Measurements from ENCODE around the gene MEGF11. TPM values are rescaled to one million over a fixed set of nuclear protein-coding genes. Genes with fewer than 3 reads are reported as not detected.
"Not testable (repeated sequence)": the region's sequence is repeated elsewhere in the genome, so short reads cannot be mapped to it uniquely, and the experiment has no call there.

MEGF11 gene
- total RNA-seq, 5 donors from 2014 or later (not counting 1 experiment from before 2014, with no cell fraction given), result 0.20 TPM; not detected in 4

DNA sequence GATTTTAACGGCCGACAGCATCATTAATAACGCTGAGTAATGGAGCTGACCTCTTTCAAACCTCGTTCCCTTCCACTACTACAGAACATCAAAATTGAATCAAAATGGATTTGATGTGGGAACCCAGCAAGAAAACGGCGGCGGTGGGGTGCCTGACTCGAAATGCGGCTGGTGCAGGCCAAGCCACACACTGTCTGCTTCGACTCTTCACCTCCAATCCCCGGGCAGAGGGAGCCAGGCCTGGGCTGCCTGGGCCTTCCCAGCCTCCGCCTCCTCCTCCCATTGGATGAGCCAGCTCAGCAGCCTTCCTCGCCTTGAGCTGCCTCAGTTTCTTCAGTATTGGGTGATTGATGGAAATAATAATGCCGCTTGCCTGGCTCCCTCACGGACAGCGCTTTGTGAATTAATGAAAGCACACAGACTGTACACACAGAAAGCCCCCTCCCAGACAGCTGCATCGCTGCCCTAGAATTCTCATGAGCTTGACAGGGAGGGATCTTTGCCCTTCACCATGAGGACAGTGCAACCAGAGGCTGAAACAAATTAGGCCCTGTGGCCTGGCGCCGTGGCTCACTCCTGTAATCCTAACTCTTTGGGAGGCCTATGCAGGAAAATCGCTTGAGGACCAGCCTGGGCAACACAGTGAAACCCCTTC, 11.4 kb upstream of the MEGF11 start:
- no peaks in the 10 kb centered on the region for H3K4me1 Mint-ChIP-seq
- no peak overlapping the region for H3K4me3 Mint-ChIP-seq
- ChIA-PET POLR2A (no interaction called here), CTCF (interaction anchor here in 1 of 2 donors (0.6 kb wide), 1 partner anchor 23 kb away, joined by 3 read pairs; no protein-coding TSS in a partner anchor)
- H3K4me3 ChIP-seq (ENCODE audit: control insufficient read depth in 1 of 2, extremely low read depth in 1 of 2, low read length in 1 of 2), result no peak overlapping the region
- H3K27ac ChIP-seq (ENCODE audit: low read length), result no peak overlapping the region
- no peaks in the 10 kb centered on the region for H3K36me3 ChIP-seq (ENCODE audit: control insufficient read depth in 2 of 2, extremely low read depth in 1 of 2, insufficient read depth in 1 of 2, low read length in 1 of 2)
- peaks cover 2% of the 10 kb centered on the region for H3K9me3 ChIP-seq
- H3K9me3 Mint-ChIP-seq, result peaks cover 4 to 11% (median 10%) of the 10 kb centered on the region in 3 donors
- H3K4me1 ChIP-seq (ENCODE audit: control insufficient read depth in 1 of 2, extremely low read depth in 1 of 2, insufficient read depth in 2 of 2, low read length in 2 of 2), result no peaks in the 10 kb centered on the region
- WGBS (ENCODE audit: insufficient coverage), result 95% methylated on average over 11 of the region's 20 CpGs
- ATAC-seq (replicated peaks in 1 of 4) (no peak), DNase-seq (no peak)
- H3K27me3 Mint-ChIP-seq, result peaks cover 13 to 27% of the 10 kb centered on the region in 2 donors
- H3K36me3 Mint-ChIP-seq, result peaks cover 2% of the 10 kb centered on the region
- no peak overlapping the region for H3K27ac Mint-ChIP-seq
- H3K27me3 ChIP-seq (replicated peaks in 1 of 2; ENCODE audit: control insufficient read depth in 2 of 2, extremely low read depth in 1 of 2, insufficient read depth in 2 of 2, low read length in 1 of 2), result peaks cover 2 to 19% of the 10 kb centered on the region in 2 experiments

DNA sequence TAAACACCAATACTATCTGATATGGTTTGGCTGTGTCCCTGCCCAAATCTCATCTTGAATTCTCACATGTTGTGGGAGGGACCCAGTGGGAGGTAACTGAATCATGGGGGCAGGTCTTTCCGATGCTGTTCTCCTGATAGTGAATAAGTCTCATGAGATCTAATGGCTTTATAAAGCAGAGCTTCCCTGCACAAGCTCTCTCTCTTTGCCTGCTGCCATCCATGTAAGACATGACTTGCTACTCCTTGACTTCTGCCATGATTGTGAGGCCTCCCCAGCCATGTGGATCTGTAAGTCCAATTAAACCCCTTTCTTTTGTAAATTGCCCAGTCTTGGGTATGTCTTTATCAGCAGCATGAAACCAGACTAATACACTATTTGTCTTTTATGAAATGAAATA, 9.3 kb upstream of the MEGF11 start:
- H3K36me3 ChIP-seq (ENCODE audit: control insufficient read depth in 2 of 2, extremely low read depth in 1 of 2, insufficient read depth in 1 of 2, low read length in 1 of 2); ATAC-seq (replicated peaks in 1 of 4); H3K4me3 Mint-ChIP-seq; H3K4me3 ChIP-seq (ENCODE audit: control insufficient read depth in 1 of 2, extremely low read depth in 1 of 2, low read length in 1 of 2); H3K36me3 Mint-ChIP-seq; POLR2A ChIA-PET; H3K9me3 ChIP-seq; H3K27ac ChIP-seq (ENCODE audit: low read length); DNase-seq; CTCF ChIA-PET; H3K4me1 ChIP-seq (ENCODE audit: control insufficient read depth in 1 of 2, extremely low read depth in 1 of 2, insufficient read depth in 2 of 2, low read length in 2 of 2); H3K4me1 Mint-ChIP-seq; H3K27ac Mint-ChIP-seq: not testable (repeated sequence)
- Mint-ChIP-seq H3K9me3 (peaks cover 4 to 11% (median 10%) of the 10 kb centered on the region in 3 donors), H3K27me3 (peaks cover 17 to 26% of the 10 kb centered on the region in 2 donors)
- WGBS (ENCODE audit: insufficient coverage), result no CpG with 5 or more reads among the region's 1 CpG
- peaks cover 6 to 16% of the 10 kb centered on the region in 2 experiments for H3K27me3 ChIP-seq (replicated peaks in 1 of 2; ENCODE audit: control insufficient read depth in 2 of 2, extremely low read depth in 1 of 2, insufficient read depth in 2 of 2, low read length in 1 of 2)

DNA sequence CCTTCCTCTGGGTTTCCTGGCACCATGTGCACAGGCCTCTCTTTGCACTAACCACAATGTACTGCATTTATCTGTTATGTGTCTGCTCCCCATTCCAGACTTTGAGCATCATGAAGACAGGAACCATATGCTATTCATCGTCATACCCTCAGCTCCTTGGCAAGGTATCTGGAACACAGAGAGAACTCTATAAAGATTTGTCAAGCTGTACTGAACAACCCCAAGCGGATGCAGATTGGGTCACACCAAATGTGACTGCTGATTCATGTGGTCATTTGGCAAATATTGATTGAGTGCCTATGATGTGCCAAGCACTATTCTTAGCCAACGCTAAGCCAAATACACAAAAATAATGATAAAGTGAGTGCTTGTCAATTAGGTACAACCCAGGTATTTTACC, 7.5 kb upstream of the MEGF11 start:
- Mint-ChIP-seq H3K9me3 (peaks cover 4 to 11% (median 10%) of the 10 kb centered on the region in 3 donors), H3K27ac (no peak overlapping the region), H3K27me3 (peaks cover 25 to 31% of the 10 kb centered on the region in 2 donors), H3K4me3 (no peak overlapping the region), H3K4me1 (no peaks in the 10 kb centered on the region), H3K36me3 (peaks cover 2% of the 10 kb centered on the region)
- H3K27ac ChIP-seq (ENCODE audit: low read length), result no peak overlapping the region
- DNase-seq, result no peak
- 100% methylated on average over 1 of the region's 3 CpGs for WGBS (ENCODE audit: insufficient coverage)
- CTCF ChIA-PET, result interaction anchor here in 1 of 2 donors (0.5 kb wide), 1 partner anchor 377 kb away, joined by 3 read pairs; no protein-coding TSS in a partner anchor
- no peaks in the 10 kb centered on the region for H3K4me1 ChIP-seq (ENCODE audit: control insufficient read depth in 1 of 2, extremely low read depth in 1 of 2, insufficient read depth in 2 of 2, low read length in 2 of 2)
- H3K27me3 ChIP-seq (replicated peaks in 1 of 2; ENCODE audit: control insufficient read depth in 2 of 2, extremely low read depth in 1 of 2, insufficient read depth in 2 of 2, low read length in 1 of 2), result peaks cover 15 to 18% of the 10 kb centered on the region in 2 experiments
- H3K36me3 ChIP-seq (ENCODE audit: control insufficient read depth in 2 of 2, extremely low read depth in 1 of 2, insufficient read depth in 1 of 2, low read length in 1 of 2), result no peaks in the 10 kb centered on the region
- H3K4me3 ChIP-seq (ENCODE audit: control insufficient read depth in 1 of 2, extremely low read depth in 1 of 2, low read length in 1 of 2), result no peak overlapping the region
- peaks cover 2% of the 10 kb centered on the region for H3K9me3 ChIP-seq
- no peak for ATAC-seq (replicated peaks in 1 of 4)
- POLR2A ChIA-PET, result no interaction called here

DNA sequence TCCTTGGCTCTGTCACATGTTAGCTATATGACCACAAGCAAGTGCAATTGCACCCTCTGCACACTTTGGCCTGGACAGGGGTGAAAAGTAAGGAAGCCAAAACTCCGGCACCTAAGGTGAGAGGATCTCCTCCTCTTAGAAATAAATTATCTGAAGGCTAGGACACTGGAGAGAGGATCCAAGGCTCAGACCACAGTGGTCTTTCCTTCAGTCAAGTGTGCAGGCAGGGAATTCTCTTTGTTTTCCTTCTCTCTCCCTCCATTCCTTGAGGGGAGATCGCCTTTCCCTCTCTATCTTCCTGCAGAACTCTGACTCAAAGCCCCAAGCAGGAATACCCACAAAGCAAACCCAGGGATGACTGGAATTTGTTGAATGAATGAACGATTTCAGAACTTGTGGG, 3.1 kb upstream of the MEGF11 start:
- Histone ChIP-seq H3K4me1 (ENCODE audit: control insufficient read depth in 1 of 2, extremely low read depth in 1 of 2, insufficient read depth in 2 of 2, low read length in 2 of 2) (peaks cover 6 to 29% of the 10 kb centered on the region in 2 experiments), H3K27ac (ENCODE audit: low read length) (no peak overlapping the region), H3K27me3 (replicated peaks in 1 of 2; ENCODE audit: control insufficient read depth in 2 of 2, extremely low read depth in 1 of 2, insufficient read depth in 2 of 2, low read length in 1 of 2) (peaks cover 27 to 42% of the 10 kb centered on the region in 2 experiments), H3K4me3 (ENCODE audit: control insufficient read depth in 1 of 2, extremely low read depth in 1 of 2, low read length in 1 of 2) (no peak overlapping the region), H3K36me3 (ENCODE audit: control insufficient read depth in 2 of 2, extremely low read depth in 1 of 2, insufficient read depth in 1 of 2, low read length in 1 of 2) (no peaks in the 10 kb centered on the region), H3K9me3 (no peaks in the 10 kb centered on the region)
- no peaks in the 10 kb centered on the region for H3K36me3 Mint-ChIP-seq
- H3K9me3 Mint-ChIP-seq, result no peaks in the 10 kb centered on the region
- H3K27ac Mint-ChIP-seq, result no peak overlapping the region
- DNase-seq (no peak), ATAC-seq (replicated peaks in 1 of 4) (no peak)
- CTCF ChIA-PET, result no interaction called here
- POLR2A ChIA-PET, result no interaction called here
- H3K27me3 Mint-ChIP-seq, result peaks cover 45 to 47% of the 10 kb centered on the region in 2 donors
- WGBS (ENCODE audit: insufficient coverage), result no CpG with 5 or more reads among the region's 3 CpGs
- no peak overlapping the region for H3K4me3 Mint-ChIP-seq
- H3K4me1 Mint-ChIP-seq, result peaks cover 10 to 20% (median 13%) of the 10 kb centered on the region in 3 donors

DNA sequence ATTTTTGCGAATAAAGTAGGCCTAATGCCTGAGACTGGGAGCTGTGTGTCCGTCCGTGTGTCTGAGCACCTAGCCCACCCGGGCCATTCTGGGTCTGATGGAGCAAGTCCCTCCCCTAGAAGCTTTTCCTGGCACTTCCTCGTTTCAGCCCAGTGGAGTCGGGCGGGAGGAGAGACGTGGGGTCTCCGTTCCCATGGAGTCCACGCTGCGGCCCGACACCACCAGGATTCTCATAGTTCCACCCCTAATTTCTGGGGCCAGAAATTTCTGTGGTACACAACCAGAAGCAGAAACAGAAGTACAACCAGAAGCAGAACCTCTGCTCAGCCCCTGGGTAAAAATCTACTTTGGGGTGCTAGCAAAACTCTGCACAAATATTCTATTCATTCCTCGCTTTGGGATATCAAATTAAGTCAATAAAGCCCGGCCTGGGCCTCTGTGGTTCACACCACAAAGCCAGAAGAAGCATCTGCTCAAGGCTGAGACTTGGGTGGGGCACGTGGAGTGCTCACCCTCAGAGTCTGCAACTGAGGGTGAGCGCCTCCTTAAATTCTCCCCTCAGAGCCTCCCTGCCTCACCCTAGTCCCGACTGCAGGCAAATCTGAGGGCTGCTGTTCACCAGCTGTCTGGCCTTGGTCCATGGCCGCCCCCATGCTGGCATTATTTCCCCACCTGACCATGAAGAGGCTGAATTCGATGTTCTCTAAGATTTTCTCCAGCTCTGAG, 1.6 kb upstream of the MEGF11 start:
- Histone ChIP-seq H3K27ac (ENCODE audit: low read length) (no peak overlapping the region), H3K27me3 (replicated peaks in 1 of 2; ENCODE audit: control insufficient read depth in 2 of 2, extremely low read depth in 1 of 2, insufficient read depth in 2 of 2, low read length in 1 of 2) (peaks cover 34 to 53% of the 10 kb centered on the region in 2 experiments), H3K36me3 (ENCODE audit: control insufficient read depth in 2 of 2, extremely low read depth in 1 of 2, insufficient read depth in 1 of 2, low read length in 1 of 2) (no peaks in the 10 kb centered on the region), H3K4me3 (ENCODE audit: control insufficient read depth in 1 of 2, extremely low read depth in 1 of 2, low read length in 1 of 2) (no peak overlapping the region), H3K9me3 (no peaks in the 10 kb centered on the region), H3K4me1 (ENCODE audit: control insufficient read depth in 1 of 2, extremely low read depth in 1 of 2, insufficient read depth in 2 of 2, low read length in 2 of 2) (peaks cover 6 to 34% of the 10 kb centered on the region in 2 experiments)
- ChIA-PET POLR2A (no interaction called here), CTCF (no interaction called here)
- no peaks in the 10 kb centered on the region for H3K9me3 Mint-ChIP-seq
- 24% methylated on average over 14 of the region's 19 CpGs for WGBS (ENCODE audit: insufficient coverage)
- peak overlapping the region in 2 of 3 donors; percentile 23 to 83 for H3K4me3 Mint-ChIP-seq
- peak overlapping the region in 1 of 2 donors; percentile 19 for H3K27ac Mint-ChIP-seq
- no peaks in the 10 kb centered on the region for H3K36me3 Mint-ChIP-seq
- no peak for DNase-seq
- ATAC-seq (replicated peaks in 1 of 4), result no peak
- H3K27me3 Mint-ChIP-seq, result peaks cover 46 to 63% of the 10 kb centered on the region in 2 donors
- peaks cover 10 to 27% (median 18%) of the 10 kb centered on the region in 3 donors for H3K4me1 Mint-ChIP-seq

DNA sequence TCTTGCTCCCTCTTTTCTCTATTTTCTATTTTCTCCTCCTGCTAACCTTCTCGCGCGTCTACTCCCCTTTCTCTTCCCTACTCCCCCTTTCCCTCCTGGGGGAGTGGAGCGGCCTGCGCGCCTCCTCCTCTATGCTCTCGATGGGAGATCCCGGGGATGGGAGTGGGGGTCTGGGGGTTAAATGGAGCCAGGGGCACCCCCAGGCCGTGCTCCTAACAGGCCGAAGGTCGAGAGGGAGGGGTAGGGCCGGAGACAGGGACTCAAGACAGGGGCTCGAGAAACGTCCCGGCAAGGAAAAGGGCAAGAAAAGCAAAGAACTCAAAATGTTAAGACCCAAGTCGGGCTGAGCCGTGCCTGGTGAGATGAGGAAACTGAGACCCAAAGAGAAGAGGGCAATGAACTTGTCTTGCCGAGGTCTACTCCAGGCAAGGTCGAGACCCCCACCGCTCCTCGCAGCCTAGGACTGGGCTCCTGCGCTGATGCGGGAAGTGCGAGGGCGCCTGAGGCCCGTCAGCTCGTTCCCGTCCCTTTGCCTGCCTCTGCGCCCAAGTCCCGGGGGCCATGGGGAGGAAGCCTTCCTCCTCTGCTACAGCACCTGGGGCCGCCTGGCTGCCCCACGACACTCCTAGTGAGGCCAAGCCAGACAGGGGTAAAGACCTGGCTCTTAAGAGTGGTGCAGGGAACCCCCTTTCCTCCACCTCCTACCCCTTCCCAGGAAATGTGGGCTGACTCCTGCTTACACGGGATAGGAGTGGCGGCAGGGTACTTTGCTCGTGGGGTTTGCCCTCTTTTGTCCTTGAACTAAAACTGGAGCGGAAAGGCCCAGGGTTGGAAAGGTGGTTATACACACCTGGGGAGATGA, 770 bp upstream of the MEGF11 start:
- H3K36me3 Mint-ChIP-seq, result no peaks in the 10 kb centered on the region
- Histone ChIP-seq H3K27ac (ENCODE audit: low read length) (no peak overlapping the region), H3K36me3 (ENCODE audit: control insufficient read depth in 2 of 2, extremely low read depth in 1 of 2, insufficient read depth in 1 of 2, low read length in 1 of 2) (no peaks in the 10 kb centered on the region), H3K4me1 (ENCODE audit: control insufficient read depth in 1 of 2, extremely low read depth in 1 of 2, insufficient read depth in 2 of 2, low read length in 2 of 2) (peaks cover 6 to 34% of the 10 kb centered on the region in 2 experiments), H3K27me3 (replicated peaks in 1 of 2; ENCODE audit: control insufficient read depth in 2 of 2, extremely low read depth in 1 of 2, insufficient read depth in 2 of 2, low read length in 1 of 2) (peaks cover 34 to 53% of the 10 kb centered on the region in 2 experiments), H3K4me3 (ENCODE audit: control insufficient read depth in 1 of 2, extremely low read depth in 1 of 2, low read length in 1 of 2) (no peak overlapping the region), H3K9me3 (no peaks in the 10 kb centered on the region)
- ChIA-PET POLR2A (no interaction called here), CTCF (no interaction called here)
- peaks cover 41 to 68% of the 10 kb centered on the region in 2 donors for H3K27me3 Mint-ChIP-seq
- no peaks in the 10 kb centered on the region for H3K9me3 Mint-ChIP-seq
- DNase-seq (peak in 1 of 35 experiments; percentile 8), ATAC-seq (replicated peaks in 1 of 4) (no peak)
- H3K27ac Mint-ChIP-seq, result peak overlapping the region in 1 of 2 donors; percentile 68
- WGBS (ENCODE audit: insufficient coverage), result 9% methylated on average over 28 of the region's 36 CpGs
- peak overlapping the region; percentile 71 to 83 (median 77) for H3K4me3 Mint-ChIP-seq
- H3K4me1 Mint-ChIP-seq, result peaks cover 10 to 27% (median 18%) of the 10 kb centered on the region in 3 donors

All from T-cell (primary cell).